Neuronal stem cell (in vitro differentiated cells): ENCODE results near the gene TACR3.
"Not testable (repeated sequence)": the region's sequence is repeated elsewhere in the genome, so short reads cannot be mapped to it uniquely, and the experiment has no call there.

ENCODE experiments used
- DNase-seq: peaks from one replicate; pipeline ENCODE4 v3.0.0-alpha.2; 2013; ENCODE audit warnings: low spot score
- H2AFZ ChIP-seq: one replicate; pipeline ENCODE4 v1.6.1; 2013; ENCODE audit warnings: mild to moderate bottlenecking, low read length, inconsistent platforms
- H2AK5ac ChIP-seq: 2 replicates; pipeline ENCODE4 v1.6.1; 2013; ENCODE audit warnings: low read depth, mild to moderate bottlenecking, inconsistent platforms, low read length, moderate library complexity, mixed read lengths
- H2BK120ac ChIP-seq: 2 replicates; pipeline ENCODE4 v1.6.1; 2013; ENCODE audit warnings: low read depth, mild to moderate bottlenecking, inconsistent platforms, low read length, moderate library complexity, mixed read lengths
- H2BK12ac ChIP-seq: one replicate; pipeline ENCODE4 v1.6.1; 2013; ENCODE audit warnings: low read length, inconsistent platforms
- H2BK15ac ChIP-seq: 2 replicates; pipeline ENCODE4 v1.6.1; 2013; ENCODE audit warnings: mild to moderate bottlenecking, low read length, inconsistent platforms, mixed read lengths
- H2BK5ac ChIP-seq: one replicate; pipeline ENCODE4 v1.6.1; 2013; ENCODE audit warnings: inconsistent platforms, mild to moderate bottlenecking, low read length, moderate library complexity
- H3K14ac ChIP-seq: one replicate; pipeline ENCODE4 v1.6.1; 2013; ENCODE audit warnings: low read length, inconsistent platforms
- H3K18ac ChIP-seq: 2 replicates; pipeline ENCODE4 v1.6.1; 2013; ENCODE audit warnings: low read length, inconsistent platforms
- H3K23ac ChIP-seq: 2 replicates; pipeline ENCODE4 v1.6.1; 2013; ENCODE audit warnings: low read depth, mild to moderate bottlenecking, mixed read lengths, low read length, inconsistent platforms; ENCODE audit not compliant: poor library complexity
- H3K27ac ChIP-seq: replicated peaks from 3 replicates; pipeline ENCODE4 v1.5.1; 2013; ENCODE audit warnings: low read length, inconsistent platforms
- H3K27me3 ChIP-seq, 3 experiments: 2 replicates each; pipeline ENCODE4 v1.6.1; 2013; ENCODE audit warnings: low read length in 3 of 3, mild to moderate bottlenecking in 2 of 3, inconsistent platforms in 1 of 3, low read depth in 1 of 3, mixed read lengths in 1 of 3, moderate library complexity in 1 of 3; ENCODE audit not compliant: control insufficient read depth in 3 of 3, insufficient read depth in 3 of 3
- H3K36me3 ChIP-seq, 2 donors: replicated peaks in 1 of 2; 2 replicates each; pipeline ENCODE4 v1.6.1; 2013; ENCODE audit warnings: low read length in 2 of 2; ENCODE audit not compliant: control insufficient read depth in 2 of 2, insufficient read depth in 2 of 2
- H3K4ac ChIP-seq: 2 replicates; pipeline ENCODE4 v1.6.1; 2013; ENCODE audit warnings: inconsistent platforms, mild to moderate bottlenecking, low read length, moderate library complexity
- H3K4me1 ChIP-seq, 2 donors: 1 replicate in 1 of 2; 2 replicates in 1 of 2; pipeline ENCODE4 v1.6.1; 2013; ENCODE audit warnings: low read length in 2 of 2, low read depth in 1 of 2; ENCODE audit not compliant: control insufficient read depth in 2 of 2, insufficient read depth in 1 of 2
- H3K4me2 ChIP-seq: one replicate; pipeline ENCODE4 v1.6.1; 2013; ENCODE audit warnings: mild to moderate bottlenecking, low read length, inconsistent platforms; ENCODE audit not compliant: insufficient read depth, poor library complexity, severe bottlenecking
- H3K4me3 ChIP-seq, 2 donors: 2 replicates each; pipeline ENCODE4 v1.5.1; 2013; ENCODE audit warnings: low read length in 2 of 2, mild to moderate bottlenecking in 2 of 2, inconsistent platforms in 1 of 2, moderate library complexity in 1 of 2
- H3K79me1 ChIP-seq: one replicate; pipeline ENCODE4 v1.6.1; 2013; ENCODE audit warnings: low read depth, mild to moderate bottlenecking, inconsistent platforms, low read length, moderate library complexity
- H3K9ac ChIP-seq: one replicate; pipeline ENCODE4 v1.6.1; 2013; ENCODE audit warnings: mild to moderate bottlenecking, low read depth, low read length, inconsistent platforms; ENCODE audit not compliant: poor library complexity
- H3K9me3 ChIP-seq, 2 donors: replicated peaks in 1 of 2; 2 replicates each; pipeline versions ENCODE3 to v1.6.1; 2013; ENCODE audit warnings: low read length in 2 of 2, mild to moderate bottlenecking in 2 of 2, inconsistent platforms in 1 of 2, low read depth in 1 of 2, mixed read lengths in 1 of 2, moderate library complexity in 1 of 2; ENCODE audit not compliant: control insufficient read depth in 2 of 2, insufficient read depth in 1 of 2
- H4K8ac ChIP-seq: one replicate; pipeline ENCODE4 v1.6.1; 2013; ENCODE audit warnings: low read depth, mild to moderate bottlenecking, inconsistent platforms, low read length, moderate library complexity
- H4K91ac ChIP-seq: one replicate; pipeline ENCODE4 v1.6.1; 2013; ENCODE audit warnings: low read length, low read depth, mild to moderate bottlenecking, inconsistent platforms; ENCODE audit not compliant: poor library complexity
- whole genome bisulfite sequencing, 2 donors: extraction: QIAGEN DNeasy Blood & Tissue Kit; methylation state at CpG; one replicate each; pipeline ENCODE4 v1.1.7; 2013; ENCODE audit warnings: missing lambda C conversion rate in 2 of 2, mixed read lengths in 1 of 2; ENCODE audit not compliant: insufficient read length in 2 of 2, insufficient replicate concordance in 1 of 2; ENCODE audit errors: extremely low coverage in 2 of 2; 5-methylcytosine and 5-hydroxymethylcytosine counted together

The TACR3 gene

DNA sequence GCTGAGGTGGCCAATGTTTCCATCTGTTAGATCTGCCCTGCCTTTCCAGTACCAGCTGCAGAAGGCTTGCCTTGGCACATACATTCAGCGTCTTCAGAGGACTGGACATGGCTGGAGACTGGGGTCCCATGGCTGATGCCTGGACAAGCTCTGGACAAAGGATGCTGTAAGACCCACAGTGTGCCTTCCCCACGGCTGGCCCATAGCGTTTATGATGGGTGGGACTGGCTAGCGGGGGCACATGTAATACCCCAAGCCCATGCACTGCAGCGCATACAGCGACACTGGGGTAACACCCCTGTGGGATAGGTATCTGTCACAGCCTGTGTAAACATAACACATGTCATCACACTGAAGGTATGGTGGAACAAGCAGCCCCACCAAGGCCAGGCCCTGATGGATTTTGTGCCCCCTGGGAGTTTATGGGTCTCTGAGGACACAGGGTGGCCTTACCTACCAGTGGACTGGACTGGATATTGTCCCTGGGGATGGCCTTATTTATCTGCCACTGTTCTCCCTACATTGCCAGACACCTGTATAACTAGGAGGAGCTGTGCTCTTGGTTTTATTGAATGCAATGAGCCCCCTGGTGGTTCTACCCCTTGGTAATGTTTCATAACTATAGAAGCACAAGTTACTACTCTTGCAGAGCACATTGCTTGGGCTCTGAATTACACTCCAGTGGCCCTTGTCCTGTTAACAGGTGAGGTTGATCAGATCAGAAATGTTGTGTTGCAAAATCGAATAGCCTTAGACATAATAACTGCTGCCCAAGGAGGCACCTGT lies 34.3 kb upstream of the TACR3 start:
- H3K9me3 ChIP-seq: no peaks in the 10 kb centered on the region
- H4K91ac ChIP-seq: no peak overlapping the region
- H3K27ac ChIP-seq: no peak overlapping the region
- no peak for DNase-seq
- H3K4ac ChIP-seq: no peak overlapping the region
- H3K79me1 ChIP-seq: no peaks in the 10 kb centered on the region
- no peak overlapping the region for H3K18ac ChIP-seq
- no peak overlapping the region for H2BK120ac ChIP-seq
- H3K27me3 ChIP-seq: no peaks in the 10 kb centered on the region
- no peak overlapping the region for H2AK5ac ChIP-seq
- no CpG with 5 or more reads among the region's 7 CpGs for WGBS, 2 donors
- H3K14ac ChIP-seq: no peak overlapping the region
- no peaks in the 10 kb centered on the region for H3K36me3 ChIP-seq
- no peak overlapping the region for H3K4me3 ChIP-seq
- no peak overlapping the region for H2BK12ac ChIP-seq
- no peak overlapping the region for H2AFZ ChIP-seq
- no peak overlapping the region for H2BK15ac ChIP-seq
- H2BK5ac ChIP-seq: no peak overlapping the region
- no peak overlapping the region for H3K23ac ChIP-seq
- no peaks in the 10 kb centered on the region for H3K4me1 ChIP-seq
- no peak overlapping the region for H3K9ac ChIP-seq
- no peak overlapping the region for H4K8ac ChIP-seq
- no peak overlapping the region for H3K4me2 ChIP-seq

DNA sequence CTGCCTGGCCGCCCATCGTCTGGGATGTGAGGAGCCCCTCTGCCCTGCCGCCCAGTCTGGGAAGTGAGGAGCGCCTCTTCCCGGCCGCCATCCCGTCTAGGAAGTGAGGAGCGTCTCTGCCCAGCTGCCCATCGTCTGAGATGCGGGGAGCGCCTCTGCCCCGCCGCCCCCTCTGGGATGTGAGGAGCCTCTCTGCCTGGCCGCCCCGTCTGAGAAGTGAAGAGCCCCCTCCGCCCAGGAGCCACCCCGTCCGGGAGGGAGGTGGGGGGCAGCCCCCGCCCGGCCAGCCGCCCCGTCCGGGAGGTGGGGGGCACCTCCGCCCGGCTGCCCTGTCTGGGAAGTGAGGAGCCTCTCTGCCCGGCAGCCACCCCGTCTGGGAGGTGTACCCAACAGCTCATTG lies 3.4 kb upstream of the TACR3 start:
- not testable (repeated sequence) for H3K27me3 ChIP-seq, DNase-seq, H2AFZ ChIP-seq, H3K4me1 ChIP-seq, H2BK120ac ChIP-seq, H3K4me2 ChIP-seq, H3K79me1 ChIP-seq, H2BK15ac ChIP-seq, H3K14ac ChIP-seq, H3K36me3 ChIP-seq, H3K23ac ChIP-seq, H2AK5ac ChIP-seq, H4K8ac ChIP-seq, H3K4me3 ChIP-seq, H3K18ac ChIP-seq, H2BK5ac ChIP-seq, H4K91ac ChIP-seq, H3K27ac ChIP-seq, H3K4ac ChIP-seq, H3K9ac ChIP-seq, H2BK12ac ChIP-seq, H3K9me3 ChIP-seq
- WGBS, 2 donors: no CpG with 5 or more reads among the region's 27 CpGs

DNA sequence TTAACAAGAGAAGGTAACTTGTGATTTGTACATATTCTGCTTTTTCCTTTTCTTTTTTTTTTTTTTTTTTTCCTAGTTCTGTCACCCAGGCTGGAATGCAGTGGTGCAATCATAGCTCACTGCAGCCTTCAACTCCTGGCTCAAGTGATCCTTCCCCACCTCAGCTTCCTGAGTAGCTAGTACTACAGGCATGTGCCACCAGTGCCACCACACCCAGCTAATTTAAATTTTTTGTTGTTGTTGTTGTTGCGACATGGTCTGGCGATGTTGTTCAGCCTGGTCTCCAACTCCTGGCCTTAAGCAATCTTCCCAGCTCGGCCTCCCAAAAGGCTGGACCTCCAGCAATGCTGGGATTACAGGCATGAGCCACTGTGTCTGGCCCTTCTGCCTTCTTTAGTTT lies 1.5 kb upstream of the TACR3 start:
- Histone ChIP-seq H3K18ac (no peak overlapping the region), H2BK15ac (no peak overlapping the region), H3K36me3 (no peaks in the 10 kb centered on the region), H3K4me3 (no peak overlapping the region), H3K9ac (no peak overlapping the region), H3K27me3 (peaks cover 0 to 4% (median 0%) of the 10 kb centered on the region in 3 experiments), H2AFZ (no peak overlapping the region), H2BK120ac (no peak overlapping the region), H3K14ac (no peak overlapping the region), H3K4me1 (no peaks in the 10 kb centered on the region), H4K91ac (no peak overlapping the region), H2BK12ac (no peak overlapping the region), H3K27ac (no peak overlapping the region), H4K8ac (no peak overlapping the region), H2AK5ac (no peak overlapping the region), H3K79me1 (no peaks in the 10 kb centered on the region), H3K23ac (no peak overlapping the region), H3K4me2 (no peak overlapping the region), H2BK5ac (no peak overlapping the region), H3K4ac (no peak overlapping the region), H3K9me3 (no peaks in the 10 kb centered on the region)
- WGBS, 2 donors: no CpG with 5 or more reads among the region's 3 CpGs
- no peak for DNase-seq

DNA sequence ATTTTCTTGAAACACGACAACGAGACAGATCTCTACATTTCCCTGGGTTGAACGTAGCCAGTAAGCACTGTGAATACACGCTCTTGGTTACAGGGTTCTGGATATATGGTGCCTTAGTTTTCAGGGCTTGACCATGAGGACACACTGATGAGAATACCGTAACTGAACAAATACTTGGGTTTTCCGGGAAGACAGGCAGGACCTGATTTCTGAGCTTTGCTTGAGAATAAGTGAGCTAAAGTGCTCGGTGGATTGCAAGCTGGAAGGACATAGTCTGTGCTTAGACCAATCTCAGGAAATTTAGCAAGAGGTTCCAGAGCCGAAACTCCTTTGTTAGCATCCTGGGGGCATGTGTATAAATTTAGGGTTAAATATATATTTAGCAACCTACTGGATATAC lies 876 bp upstream of the TACR3 start:
- no peak overlapping the region for H4K91ac ChIP-seq
- H2AFZ ChIP-seq: peak overlapping the region; percentile 81
- no peak overlapping the region for H3K27ac ChIP-seq
- no peak overlapping the region for H4K8ac ChIP-seq
- WGBS, 2 donors: no CpG with 5 or more reads among the region's 8 CpGs
- no peaks in the 10 kb centered on the region for H3K79me1 ChIP-seq
- H3K4me2 ChIP-seq: no peak overlapping the region
- H2BK5ac ChIP-seq: no peak overlapping the region
- no peak overlapping the region for H3K4ac ChIP-seq
- H3K14ac ChIP-seq: no peak overlapping the region
- H2BK15ac ChIP-seq: no peak overlapping the region
- no peak overlapping the region for H2AK5ac ChIP-seq
- no peaks in the 10 kb centered on the region for H3K9me3 ChIP-seq
- H3K4me1 ChIP-seq: no peaks in the 10 kb centered on the region
- H2BK120ac ChIP-seq: no peak overlapping the region
- H3K4me3 ChIP-seq: no peak overlapping the region
- no peak overlapping the region for H3K18ac ChIP-seq
- no peaks in the 10 kb centered on the region for H3K36me3 ChIP-seq
- no peak overlapping the region for H3K23ac ChIP-seq
- H3K27me3 ChIP-seq: peaks cover 0 to 4% (median 0%) of the 10 kb centered on the region in 3 experiments
- DNase-seq: no peak
- no peak overlapping the region for H2BK12ac ChIP-seq
- no peak overlapping the region for H3K9ac ChIP-seq
